H4 (cell line): Measurements from ENCODE around the gene PXDC1. TPM values are rescaled to one million over a fixed set of nuclear protein-coding genes. Genes with fewer than 3 reads are reported as not detected.
"Not testable (repeated sequence)": the region's sequence is repeated elsewhere in the genome, so short reads cannot be mapped to it uniquely, and the experiment has no call there.

Source experiments
- DNase-seq: peaks from one replicate; pipeline ENCODE4 v3.0.0-alpha.2; 2015; ENCODE audit warnings: low spot score
- total RNA-seq: library from RNA; depleted of rRNA; stranded (reverse); fragments of >200 nt; shearing (Covaris generic); gene quantifications from 2 replicates; pipeline ENCODE4 v1.2.3, GENCODE V29; 2014

Gene PXDC1
- total RNA-seq, 1 experiment from 2014 or later: 13.7 TPM

DNA sequence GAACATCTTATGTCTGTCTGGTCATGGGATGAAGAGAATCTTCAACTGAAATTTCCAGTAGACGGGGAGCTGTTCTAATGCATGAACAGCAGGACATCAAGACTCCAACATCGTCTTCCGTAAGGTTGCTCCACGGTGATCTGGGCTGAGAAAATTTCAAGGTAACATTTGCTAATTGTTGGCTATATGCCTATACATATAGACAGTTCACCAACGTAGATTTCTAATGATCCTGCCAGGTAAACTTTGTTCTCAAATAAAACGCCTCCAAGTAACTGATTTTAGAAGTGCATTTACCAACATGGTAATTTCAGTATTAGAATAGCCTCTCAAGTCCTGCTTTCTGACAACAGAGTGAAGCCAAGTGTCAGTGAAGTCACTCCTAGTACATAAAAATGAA is 11.3 kb upstream of the PXDC1 start:
- DNase-seq: no peak

DNA sequence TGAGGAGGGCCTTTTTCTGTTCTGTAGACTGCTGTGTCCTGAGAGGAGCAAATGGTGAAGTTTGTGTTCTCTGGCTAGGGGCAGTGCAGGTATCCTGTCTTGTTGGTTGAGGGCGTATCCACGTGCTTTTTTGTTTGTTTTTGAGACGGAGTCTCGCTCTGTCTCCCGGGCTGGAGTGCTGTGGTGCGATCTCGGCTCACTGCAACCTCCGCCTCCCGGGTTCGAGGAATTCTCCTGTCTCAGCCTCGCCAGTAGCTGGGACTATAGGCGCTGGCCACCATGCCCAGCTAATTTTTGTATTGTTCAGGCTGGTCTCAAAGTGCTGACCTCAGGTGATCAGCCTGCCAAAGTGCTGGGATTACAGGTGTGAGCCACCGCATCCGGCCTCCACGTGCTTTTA is 10.8 kb upstream of the PXDC1 start:
- DNase-seq: no peak

DNA sequence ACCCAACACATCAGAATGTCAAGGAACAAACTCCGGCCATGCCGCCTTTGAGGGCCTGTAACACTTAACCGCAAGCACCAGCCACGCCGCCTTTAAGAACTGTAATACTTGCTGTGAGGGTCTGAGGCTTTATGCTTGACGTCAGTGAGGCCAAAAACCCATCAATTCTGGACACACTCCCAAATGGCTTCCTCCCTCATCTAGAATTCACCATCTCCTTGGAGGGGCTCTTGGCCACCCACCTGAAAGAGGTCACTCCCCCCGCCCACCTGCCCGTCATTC is 10.4 kb upstream of the PXDC1 start:
- DNase-seq: no peak

DNA sequence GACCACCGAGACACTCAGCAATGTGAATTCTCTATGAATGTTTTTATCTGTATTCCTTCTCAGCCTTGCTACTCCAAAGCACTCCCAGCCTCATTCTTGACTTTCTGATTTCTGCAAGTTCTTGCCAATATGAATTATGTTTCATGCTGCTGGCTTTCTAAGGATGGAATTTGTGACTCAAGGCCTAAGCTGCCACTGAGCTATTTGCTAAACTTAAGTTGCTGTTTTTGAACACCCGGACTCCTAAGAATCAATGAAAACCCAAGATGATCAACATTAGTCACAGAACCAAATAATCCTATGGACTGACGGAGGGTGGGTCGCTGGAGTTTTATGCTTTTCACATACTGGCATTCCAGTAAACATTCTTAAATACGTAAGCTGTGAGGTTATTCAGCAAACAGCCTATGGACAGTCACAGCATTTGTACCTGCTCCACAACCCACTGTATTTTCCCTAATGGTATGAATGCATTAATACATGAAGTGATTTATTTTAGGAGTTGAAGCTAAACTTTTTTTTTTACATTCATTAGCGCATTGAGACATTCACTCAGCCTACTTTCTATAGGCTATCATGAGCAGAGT is 8.2 kb upstream of the PXDC1 start:
- no peak for DNase-seq

DNA sequence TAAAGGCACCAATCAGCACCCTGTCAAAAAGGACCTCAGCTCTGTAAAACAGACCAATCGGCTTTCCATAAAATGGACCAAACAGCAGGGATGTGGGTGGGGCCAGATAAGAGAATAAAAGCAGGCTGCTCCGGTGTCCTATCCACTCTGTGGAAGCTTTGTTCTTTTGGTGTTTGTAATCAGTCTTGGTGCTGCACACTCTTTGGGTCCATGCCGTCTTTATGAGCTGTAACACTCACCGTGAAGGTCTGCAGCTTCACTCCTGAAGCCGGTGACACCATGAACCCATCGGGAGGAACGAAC is 7.3 kb upstream of the PXDC1 start:
- no peak for DNase-seq

DNA sequence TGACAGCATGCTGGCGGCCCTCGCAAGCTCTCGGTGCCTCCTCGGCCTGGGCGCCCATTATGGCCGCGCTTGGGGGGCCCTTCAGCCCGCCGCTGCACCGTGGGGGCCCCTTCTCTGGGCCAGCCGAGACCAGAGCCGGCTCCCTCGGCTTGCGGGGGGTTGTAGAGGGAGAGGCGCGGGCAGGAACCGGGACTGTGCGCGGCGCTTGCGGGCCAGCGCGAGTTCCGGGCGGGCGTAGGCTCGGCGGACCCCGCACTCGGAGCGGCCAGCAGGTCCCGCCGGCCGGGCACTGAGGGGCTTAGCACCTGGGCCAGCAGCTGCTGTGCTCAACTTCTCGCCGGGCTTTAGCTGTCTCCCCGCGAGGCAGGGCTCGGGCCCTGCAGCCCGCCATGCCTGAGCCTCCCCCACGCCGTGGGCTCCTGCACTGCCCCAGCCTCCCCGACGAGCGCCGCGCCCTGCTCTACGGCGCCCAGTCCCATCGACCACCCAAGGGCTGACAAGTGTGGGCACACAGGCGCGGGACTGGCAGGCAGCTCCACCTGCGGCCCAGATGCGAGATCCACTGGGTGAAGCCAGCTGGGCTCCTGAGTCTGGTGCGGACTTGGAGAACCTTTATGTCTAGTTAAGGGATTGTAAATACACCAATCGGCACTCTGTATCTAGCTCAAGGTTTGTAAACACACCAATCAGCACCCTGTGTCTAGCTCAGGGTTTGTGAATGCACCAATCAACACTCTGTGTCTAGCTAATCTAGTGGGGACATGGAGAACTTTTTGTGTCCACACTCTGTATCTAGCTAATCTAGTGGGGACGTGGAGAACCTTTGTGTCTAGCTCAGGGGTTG is 6.7 kb upstream of the PXDC1 start:
- not testable (repeated sequence) for DNase-seq

DNA sequence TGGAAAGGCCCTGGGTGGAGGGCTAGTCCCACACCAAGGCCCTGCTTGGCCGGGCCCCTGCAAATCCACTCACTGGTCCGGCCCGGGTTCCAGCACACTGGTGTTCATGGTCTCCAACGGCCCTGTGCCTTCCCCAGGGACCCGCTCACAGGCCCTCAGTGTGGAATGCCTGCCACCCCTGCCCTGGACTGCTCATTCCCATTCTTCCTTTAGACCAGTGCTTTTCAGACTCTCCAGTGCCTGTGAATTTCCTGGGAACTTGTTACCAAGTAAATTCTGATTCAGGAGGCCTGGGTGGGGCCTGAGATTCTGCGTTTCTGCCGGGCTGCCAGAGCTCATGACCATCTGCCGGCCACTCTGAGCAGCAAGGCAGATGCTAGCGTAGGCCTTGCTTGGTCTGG is 5.7 kb upstream of the PXDC1 start:
- DNase-seq: no peak

DNA sequence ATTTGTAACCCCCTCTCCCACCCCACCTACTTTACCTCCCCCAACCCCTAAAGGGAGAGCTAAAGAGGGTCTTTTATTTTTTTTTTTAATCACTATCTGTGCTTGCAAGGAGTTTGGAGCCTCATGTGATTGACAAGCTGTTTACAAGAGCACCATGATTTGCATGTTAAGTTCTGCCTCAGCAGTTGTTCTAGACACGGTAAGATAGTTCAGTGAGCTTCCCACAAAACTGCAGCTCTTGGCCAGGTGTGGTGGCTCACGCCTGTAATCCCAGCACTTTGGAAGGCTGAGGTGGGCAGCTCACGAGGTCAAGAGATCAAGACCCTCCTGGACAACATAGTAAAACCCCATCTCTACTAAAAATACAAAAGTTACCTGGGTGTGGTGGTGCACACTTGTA is 5.0 kb upstream of the PXDC1 start:
- DNase-seq: no peak

DNA sequence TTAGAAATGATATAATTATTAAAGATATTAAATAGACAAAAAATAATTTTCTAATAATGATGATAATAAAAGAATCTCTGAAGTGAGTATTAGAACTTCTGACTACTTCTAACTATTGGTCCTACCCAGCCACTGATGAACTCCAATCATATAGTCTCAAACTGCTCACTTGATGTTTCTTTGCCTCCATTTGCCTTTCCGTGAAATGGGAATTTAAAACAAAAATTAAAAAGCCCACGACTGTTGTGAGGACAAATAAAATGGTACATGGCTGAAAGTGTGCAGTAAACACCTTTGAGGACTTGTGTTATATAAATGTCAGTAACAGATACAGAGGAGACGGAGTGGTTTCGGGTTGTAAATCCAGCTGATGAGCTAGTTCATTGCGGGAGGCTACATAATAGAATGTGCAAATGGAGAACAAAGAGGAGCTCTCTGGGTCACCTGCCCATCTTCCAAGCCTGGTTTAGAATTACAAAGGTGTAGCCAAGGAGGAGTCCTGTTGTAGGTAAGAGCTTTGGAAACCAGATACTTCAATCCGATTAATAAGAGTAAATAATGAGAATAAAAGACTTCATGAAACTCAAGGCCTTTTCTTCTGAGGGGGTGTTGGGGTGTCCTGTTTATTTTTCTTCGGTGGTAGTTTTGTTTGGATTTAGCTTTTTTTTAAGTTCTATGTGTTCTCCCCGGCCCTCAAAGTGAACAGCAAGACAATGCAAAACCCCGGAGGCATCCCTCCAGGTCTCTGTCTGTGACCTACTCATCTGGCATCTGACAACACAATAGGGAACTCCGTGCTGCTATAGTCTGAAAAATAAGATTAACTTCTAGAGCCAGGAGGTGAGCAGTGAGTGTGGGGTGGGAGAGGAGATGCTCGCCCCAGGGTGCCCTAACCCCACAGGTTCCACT is 4.4 kb upstream of the PXDC1 start:
- no peak for DNase-seq

DNA sequence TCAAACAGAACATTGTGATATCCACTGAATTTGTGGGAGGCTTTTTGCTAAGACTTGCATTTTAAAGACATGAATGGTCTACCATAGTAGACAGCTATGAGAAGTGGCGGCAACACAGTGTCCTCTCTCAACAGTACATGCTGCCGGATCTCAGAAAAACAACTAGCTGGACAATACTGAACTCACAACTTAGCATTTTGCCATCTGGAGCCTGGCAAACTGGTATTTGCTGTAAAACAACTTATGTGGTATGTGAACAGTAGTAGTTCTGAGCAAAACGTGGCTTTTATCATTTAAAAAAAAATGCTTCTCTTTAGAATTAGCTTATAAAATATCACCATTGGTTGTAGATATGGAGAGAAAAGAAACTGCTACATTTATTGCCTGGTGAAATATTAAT is 3.3 kb upstream of the PXDC1 start:
- DNase-seq: no peak

DNA sequence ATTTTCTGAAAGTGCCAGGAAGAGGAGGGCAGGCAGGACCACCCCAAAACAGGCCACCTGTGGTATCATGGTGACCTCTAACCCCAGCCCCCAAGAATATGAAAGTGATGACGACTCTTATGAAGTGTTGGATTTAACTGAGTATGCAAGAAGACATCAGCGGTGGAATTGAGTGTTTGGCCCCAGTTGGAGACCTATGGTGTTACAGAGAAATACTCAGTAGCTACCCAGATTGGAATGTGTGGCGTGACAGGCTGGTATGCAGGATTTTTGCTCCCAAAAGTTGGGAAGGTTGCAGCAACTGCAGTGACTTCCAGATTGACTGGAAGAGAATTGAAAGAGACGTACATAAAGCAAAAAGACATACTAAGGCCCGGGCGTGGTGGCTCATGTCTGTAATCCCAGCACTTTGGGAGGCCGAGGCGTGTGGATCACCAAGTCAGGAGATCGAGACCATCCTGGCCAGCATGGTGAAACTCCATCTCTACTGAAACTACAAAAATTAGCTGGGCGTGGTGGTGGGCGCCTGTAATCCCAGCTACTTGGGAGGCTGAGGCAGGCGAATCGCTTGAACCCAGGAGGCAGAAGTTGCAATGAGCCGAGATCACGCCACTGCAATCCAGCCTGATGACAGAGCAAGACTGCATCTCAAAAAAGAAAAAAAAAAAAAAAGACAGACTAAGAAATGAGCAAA is 2.7 kb upstream of the PXDC1 start:
- not testable (repeated sequence) for DNase-seq

DNA sequence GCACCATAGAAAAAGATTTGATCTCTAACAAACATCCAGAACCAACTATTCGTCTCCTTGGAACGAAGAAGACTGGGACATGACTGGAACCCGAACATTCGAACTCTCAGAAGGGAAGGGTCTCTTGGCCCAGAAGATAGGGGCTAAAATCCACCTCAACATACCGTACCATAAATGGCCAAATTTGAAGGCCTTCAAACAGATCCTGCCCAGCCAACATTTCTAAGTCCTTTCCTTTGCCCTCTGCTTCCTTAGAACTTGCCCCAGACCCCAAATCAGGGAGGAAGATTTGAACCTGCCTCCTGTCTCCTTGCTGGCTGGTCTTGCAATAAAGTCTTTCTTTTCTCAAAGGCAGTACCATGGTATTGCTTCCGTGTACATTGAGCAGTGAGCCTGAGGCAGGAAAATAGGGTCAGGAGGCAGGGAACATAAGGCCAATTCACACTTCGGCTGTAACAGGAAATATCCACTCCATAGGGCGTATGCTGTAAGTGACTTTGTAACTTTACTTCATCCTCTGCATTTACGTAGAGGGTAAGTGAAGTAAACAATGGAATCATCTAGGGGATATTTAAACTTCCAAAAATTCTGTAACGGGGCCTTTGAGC is 1.8 kb upstream of the PXDC1 start:
- no peak for DNase-seq

DNA sequence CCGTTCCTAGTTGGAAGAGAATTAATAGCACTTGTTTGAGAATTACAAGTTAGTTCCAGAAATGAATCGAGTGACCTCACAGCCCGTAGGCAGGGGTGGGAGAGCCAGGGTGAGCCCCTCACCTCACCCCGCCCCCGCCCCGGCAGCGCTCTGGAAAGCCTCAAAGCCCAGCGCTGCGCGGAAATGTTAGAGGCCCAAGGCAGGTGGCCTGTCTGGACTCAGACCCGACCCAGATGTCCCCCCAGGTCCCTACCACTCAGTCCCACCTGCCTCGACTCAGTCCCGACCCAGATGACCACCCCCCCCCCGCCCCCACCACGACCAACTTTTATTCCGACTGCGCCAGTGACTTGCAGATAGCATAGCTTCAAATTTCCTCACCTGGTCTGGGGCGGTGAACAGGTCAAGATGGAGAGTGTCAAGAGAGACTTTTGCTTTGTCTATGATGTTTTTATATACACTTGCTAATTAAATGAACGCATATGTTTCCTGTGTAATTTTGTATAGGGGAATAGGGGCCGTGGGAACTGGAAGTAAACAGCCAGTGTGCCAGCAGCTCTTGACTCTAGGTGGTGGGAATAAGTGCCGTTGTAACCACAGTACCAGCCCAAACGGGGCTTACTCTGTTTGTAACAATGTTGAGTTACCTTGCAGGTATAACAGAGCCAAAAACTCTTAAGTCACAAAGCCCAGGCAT is 1.2 kb upstream of the PXDC1 start:
- DNase-seq: no peak

DNA sequence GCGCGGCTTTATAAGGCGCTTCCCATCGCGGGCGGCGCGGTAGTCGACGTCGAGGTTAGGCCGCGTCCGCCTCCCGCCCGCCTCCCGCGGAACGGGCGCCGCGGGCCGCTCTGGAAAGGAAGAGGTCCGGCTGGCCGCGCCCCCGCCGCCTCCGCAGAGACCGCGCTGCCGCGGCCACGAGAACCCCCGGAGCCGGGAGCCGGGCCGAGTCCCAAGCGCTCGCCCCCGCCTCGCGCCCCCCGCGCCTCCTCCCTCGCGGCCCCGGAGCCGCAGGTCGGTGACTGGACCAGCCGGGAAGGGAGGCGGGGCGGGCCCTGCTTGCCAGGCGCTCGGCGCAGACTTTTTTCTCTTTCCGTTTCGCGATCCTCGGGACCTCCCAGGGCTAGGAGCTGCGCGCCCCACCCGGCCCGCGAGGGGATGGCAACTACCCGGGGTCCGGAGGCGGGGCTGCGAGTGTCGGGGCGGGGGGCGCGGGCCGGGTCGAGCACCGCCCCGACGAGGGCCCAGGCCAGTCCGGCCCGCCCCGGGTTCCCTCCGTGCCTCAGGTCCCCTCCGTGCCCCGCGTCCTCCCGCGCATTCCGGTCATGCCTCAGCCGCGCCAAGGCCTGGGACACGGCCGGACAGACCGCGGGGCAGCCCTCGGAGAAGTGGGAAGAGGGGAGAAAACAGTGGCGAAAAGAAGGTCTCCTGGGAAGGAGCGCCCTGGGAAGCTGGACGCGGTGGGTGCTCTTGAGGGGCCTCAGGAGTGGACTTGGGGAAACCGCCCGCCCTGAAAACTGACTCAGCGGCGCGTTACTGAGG is 417 bp upstream of the PXDC1 start:
- DNase-seq: peak; percentile 79

DNA sequence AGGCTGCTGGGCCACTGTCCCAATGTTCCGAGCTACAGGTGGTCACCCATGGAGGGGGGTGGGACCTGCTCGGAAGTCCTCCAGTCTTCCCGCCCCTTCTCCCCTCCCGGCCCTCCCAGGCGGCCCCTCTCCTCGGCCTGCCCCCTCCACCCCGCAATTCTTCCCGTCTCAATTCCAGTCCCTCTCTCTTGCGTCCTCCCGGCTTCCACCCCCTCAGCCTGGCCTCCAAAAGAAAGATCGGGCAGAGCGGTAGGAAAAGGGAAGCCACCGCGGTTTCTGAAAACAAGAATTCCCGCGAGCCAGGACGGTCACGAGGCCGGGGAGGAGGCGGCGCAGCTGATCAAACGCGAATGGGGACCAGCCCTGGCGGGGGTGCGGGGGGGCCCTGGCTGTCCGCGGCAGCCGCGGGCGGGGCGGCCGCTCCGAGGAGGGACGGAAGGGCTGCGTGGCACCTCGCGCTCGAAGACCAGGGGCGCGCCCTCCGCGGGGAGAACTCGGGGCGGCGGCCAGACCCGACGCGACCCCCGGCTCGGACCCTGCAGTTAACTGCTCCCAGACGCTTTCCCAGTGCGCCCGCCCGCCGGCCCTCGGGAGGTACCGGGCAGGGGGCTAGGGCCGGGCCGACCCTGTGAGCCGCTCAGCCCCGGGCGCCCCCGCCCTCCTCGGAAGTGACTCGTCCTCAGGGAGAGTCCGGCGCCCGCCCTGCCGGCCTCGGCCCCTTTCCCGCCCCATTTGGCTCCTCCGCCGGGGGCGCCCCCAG is 1.0 kb downstream of the PXDC1 start:
- DNase-seq: peak; percentile 57

DNA sequence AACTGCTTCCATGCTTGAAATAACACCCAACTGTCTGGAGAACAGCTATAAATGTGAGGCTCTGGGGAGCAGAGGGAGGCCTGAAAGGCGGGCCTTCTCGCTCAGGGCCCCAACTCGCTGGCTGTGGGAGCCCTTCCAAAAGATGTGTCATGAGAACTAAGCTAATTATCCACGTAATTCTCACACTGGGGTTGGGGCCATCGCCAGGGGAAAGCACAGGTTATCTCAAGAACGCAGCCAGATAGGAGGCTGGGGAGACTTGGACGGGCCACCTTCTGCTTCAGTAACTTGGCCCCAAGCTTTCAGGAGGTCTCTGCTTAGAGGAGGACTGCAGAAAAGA is 1.6 kb downstream of the PXDC1 start:
- peak; percentile 34 for DNase-seq

DNA sequence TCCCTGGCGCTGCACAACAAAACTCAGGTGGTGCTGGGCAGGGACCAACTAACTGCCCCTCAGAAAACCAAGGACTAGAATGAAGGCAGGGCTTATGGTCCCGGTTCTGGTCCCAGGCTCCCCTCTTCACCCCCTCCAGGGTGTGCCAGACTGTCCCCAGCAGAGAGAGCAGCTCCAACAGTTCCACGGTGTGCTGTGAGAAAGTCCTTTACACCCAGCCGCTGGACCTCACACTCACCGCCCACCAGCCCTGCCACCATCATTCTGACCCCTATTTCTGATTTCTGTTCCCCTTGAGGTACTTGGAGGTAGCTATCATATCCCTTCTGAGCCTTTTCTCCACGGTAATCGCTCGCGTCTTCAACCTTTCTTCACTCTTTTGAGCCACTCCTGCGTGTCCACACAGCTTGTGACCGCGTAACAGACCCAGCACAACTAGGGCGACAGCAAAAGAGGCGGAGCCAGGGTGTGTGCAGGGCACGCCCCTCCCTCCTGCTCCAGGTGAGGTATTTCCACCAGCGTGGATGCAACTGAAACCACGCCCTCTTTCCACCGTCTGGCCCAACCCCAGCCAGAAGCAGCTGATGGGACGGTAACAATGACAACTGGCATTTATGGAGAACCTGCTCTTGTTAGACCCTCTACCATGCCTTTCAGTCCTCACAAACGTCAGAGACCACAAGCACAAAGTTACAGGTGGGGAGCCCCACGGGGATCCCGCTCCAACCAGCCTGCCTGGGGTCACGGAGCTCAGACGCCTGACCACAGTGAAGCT is 2.3 kb downstream of the PXDC1 start:
- DNase-seq: no peak

DNA sequence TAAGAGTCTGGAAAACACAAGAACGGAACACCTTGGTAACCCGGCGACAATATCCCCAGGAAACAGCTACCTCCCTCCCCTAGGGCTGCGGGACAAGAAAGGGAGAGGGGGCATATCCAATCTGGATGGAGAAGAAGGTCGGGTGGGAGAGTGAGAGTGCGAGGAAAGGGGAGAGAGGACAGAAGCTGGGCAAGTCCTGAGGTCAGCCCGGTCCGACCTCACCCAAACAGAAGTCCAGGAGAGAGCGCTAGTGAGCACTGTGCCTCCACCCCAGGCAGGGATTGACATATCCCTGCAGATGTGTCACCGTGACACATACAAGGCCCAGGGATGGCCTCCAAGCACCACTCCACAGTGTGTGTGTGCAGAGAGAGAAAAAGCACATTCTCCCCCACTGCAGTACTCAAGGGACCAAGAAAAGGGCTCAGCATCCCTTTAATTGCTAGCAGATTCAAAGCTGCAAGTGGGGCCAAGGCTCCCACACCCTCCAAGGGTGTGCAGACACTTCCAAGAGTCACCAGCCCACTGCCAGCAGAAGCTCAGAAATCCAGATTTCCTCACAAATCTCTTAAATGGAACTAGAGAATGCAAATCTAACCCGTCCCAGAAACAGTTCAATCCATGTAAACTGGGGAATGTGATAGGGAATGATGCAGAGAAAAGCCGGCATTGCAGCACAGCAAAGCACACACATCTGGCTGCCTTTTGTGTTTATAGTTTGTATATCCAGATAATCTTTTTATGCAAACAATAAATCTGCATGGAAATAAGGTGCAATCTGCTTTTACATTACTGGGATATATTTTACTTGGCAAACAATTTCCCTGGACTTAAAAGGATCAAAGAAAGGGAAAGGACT is 3.1 kb downstream of the PXDC1 start:
- peak; percentile 69 for DNase-seq
